ENCODE measurements around the gene LGALS9.
"Not testable (repeated sequence)": the region's sequence is repeated elsewhere in the genome, so short reads cannot be mapped to it uniquely, and the experiment has no call there.

LGALS9 gene

DNA sequence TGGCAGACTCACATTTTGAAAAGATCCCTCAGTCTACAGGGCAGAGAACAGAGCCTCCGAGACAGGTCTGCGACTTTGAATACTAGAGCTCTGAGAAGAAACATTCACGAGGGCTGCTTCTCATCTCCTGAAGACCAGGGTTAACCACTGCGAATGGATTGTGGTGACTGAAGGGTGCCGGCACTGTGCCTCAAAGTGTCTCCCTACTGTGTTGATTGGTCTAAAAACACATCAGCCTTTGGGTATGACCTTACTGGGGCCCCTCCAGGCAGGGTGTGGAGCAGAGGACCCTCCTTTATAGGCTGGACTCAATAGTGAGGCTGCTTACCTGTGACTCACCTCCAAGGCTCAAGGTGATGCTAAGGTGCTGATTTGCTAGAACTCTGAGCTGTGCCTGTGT is 2.6 kb upstream of the LGALS9 start:
- TF ChIP-seq, protein P1, sequence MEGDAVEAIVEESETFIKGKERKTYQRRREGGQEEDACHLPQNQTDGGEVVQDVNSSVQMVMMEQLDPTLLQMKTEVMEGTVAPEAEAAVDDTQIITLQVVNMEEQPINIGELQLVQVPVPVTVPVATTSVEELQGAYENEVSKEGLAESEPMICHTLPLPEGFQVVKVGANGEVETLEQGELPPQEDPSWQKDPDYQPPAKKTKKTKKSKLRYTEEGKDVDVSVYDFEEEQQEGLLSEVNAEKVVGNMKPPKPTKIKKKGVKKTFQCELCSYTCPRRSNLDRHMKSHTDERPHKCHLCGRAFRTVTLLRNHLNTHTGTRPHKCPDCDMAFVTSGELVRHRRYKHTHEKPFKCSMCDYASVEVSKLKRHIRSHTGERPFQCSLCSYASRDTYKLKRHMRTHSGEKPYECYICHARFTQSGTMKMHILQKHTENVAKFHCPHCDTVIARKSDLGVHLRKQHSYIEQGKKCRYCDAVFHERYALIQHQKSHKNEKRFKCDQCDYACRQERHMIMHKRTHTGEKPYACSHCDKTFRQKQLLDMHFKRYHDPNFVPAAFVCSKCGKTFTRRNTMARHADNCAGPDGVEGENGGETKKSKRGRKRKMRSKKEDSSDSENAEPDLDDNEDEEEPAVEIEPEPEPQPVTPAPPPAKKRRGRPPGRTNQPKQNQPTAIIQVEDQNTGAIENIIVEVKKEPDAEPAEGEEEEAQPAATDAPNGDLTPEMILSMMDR (IDR thresholded peaks at IDR 0.05; ENCODE audit: extremely low read depth, missing control alignments): no peak

DNA sequence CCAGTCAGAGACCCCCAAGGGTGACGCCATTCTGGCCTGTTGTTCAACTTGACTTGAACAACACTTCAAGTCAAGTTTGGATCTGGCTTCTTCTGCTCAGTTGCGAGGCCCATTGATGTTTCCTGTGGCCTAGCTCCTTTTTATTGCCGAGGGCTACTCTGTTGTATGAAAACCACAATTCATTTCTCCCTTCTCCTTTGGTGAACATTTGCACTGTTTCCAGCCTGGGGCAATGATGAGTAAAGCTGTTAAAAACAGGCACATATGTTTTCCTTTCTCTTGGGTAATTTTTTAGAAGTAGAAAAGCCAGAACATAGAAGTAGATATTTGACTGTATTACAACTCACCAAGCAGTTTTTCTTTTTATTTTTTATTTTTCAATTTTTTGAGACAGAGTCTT is 1.7 kb upstream of the LGALS9 start:
- DNase-seq (ENCODE audit: low spot score): not testable (repeated sequence)

More for the DNA sequence above, 2.6 kb upstream of the LGALS9 start:
- no peak for DNase-seq (ENCODE audit: low spot score)

DNA sequence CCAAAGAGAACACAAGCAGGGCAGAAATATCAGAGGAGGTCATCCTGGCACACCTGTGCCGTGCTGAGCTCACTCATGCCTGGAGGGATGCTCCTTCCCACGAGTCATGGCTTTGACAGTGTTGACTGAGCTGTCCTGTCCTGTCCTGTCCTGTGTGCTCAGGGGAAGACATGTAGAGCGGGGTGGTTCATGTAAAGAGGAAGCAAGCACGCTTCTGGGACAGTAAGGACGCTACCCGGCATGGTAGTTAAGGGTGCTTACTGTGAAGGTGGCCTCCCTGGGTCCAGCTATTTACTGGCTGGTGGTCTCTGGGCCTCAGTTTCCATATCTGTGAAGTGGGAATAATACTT is 398 bp downstream of the LGALS9 start:
- peak; percentile 49 for DNase-seq (ENCODE audit: low spot score)
- TF ChIP-seq, protein P1 (IDR thresholded peaks at IDR 0.05; ENCODE audit: extremely low read depth, missing control alignments): no peak

DNA sequence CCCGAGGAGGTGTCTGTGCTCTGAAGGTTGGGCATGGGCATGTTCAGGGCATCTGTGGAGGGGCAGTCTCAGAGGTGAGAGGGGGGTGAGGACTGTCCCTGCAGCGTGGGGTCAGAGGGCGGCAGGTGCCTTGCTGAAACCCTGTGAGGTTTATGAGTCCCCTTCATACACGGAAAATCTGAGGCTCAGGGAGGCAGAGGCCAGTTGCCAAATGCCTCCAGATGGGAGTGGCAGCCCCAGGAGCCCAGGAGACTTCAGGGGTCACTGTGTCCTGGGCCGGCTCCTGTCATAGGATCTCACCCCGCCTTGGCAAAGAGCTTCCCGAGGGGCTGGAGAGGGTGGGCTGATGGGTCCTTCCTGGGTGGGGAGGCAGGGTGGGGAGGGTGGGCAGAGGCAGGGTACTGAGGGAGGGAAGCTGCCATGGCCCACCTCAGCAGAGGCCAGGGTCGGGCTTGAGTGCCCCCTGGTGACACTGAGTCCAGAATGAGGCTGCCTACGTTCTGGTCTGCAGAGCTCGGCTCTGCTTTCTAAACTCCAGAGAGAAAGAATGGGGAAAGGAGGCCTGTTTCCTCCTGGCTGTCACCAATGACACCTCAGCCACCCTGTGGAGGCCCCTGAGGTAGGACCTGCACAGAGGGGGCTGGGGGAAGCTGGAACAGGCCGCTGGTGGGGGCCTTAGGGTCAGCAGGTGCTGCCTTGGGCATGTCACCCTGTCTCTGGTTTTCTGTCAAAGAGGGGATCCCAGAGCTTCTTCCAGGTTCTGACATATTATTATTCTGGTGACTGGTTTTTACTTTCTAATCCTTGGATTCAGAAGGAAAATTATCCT is 1.1 kb downstream of the LGALS9 start:
- TF ChIP-seq, protein P1 (IDR thresholded peaks at IDR 0.05; ENCODE audit: extremely low read depth, missing control alignments): peak; percentile 22
- DNase-seq (ENCODE audit: low spot score): no peak

DNA sequence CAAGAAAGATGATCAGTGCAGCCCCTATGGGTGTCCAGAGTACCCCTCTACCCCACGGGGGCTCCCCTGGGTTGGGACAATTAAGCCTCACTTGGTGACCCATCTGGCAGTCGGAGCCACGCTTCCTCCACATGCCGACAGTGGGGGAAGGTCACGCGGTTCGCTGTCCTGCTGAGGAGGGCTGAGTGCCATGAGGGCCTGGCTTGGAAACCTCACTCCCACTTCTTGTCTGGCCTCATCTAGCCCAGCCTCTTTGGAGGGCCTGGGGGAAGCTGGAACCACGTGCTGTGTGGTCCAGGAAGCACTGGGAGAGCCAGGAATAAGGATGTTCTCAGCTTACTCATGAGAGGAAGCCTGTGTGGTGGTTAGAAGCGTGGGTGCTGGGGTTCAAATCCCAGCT is 1.8 kb downstream of the LGALS9 start:
- DNase-seq (ENCODE audit: low spot score): not testable (repeated sequence)

DNA sequence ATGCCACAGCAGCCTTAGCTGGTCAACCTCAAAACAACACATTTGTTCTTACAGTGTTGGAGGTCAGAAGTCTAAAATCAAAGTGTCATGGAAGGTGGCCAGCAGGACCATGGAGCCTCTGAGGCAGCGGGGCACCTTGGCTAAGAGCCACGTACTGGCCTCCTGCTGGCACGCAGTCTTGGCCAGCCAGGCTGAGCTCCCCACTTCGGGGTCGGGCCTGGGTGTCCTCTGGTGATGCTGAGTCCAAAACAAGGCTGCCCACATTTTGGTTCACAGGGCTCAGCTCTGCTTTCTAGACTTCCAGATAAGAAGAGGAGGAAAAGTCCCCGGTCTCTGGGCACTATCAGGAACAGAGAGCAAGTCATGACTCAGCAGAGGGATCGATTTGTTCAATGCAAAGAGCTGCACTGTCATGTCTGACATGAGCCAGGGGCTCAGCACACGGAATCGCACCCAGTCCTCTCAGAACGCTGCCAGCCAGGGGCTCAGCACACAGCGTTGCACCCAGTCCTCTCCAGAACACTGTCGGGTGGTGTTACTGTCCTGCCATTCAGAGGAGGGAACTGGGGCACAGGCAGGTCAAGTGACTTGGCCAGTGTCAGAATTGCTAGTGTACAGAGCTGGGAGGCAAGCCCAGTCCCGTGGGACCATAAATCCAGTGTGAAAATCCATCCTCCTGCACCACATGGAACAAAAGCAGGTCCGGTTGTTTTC is 2.5 kb downstream of the LGALS9 start:
- no peak for DNase-seq (ENCODE audit: low spot score)
- TF ChIP-seq, protein P1 (IDR thresholded peaks at IDR 0.05; ENCODE audit: extremely low read depth, missing control alignments): no peak

DNA sequence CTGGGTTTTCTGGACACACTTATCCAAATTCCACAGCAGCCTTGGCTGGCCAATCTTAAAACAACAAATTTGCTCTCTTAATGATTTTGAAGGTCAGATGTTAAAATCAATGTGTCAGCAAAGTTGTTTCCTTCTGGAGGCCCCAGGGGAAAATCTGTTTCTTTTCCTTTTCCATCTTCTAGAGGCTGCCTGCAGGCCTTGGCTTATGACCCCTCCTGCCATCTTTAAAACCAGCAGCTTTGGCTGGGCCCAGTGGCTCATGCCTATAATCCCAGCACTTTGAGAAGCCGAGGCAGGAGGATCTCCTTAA is 3.0 kb downstream of the LGALS9 start:
- TF ChIP-seq, protein P1 (IDR thresholded peaks at IDR 0.05; ENCODE audit: extremely low read depth, missing control alignments): no peak
- no peak for DNase-seq (ENCODE audit: low spot score)

DNA sequence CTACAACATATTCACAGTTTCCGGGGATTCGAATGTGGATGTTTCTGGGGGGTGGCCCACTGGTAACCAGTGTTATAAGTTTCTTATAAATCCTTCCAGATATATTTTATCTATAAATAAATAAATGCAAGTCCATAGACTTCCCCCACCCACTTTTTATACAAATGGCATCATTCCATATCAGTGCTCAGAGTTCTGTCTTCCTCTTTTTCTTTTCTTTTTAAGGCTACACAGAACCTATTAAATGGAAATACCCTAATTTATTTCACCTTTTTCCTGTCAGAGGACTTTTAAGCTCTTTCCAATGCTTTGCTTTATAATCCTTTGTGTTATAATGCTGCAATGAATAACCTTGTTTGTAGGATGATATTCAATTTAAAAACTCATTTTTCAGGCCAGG is 3.8 kb downstream of the LGALS9 start:
- TF ChIP-seq, protein P1 (IDR thresholded peaks at IDR 0.05; ENCODE audit: extremely low read depth, missing control alignments): no peak
- no peak for DNase-seq (ENCODE audit: low spot score)

Data from GM20000 (cell line).